GM10248 (cell line): ENCODE data around the gene SLC45A2.

Experiments used
- CTCF ChIA-PET: fragments of 300-600 bp; sonication (Branson Sonifier 250); formaldehyde crosslinking; extraction: SDS; loops from one replicate; lab custom pipeline; 2021; ENCODE audit warnings: antibody characterized with exemption; lab: Yijun Ruan, JAX
- POLR2A ChIA-PET: fragments of 350-650 bp; sonication (Branson Sonifier 250); formaldehyde crosslinking; extraction: SDS; loops from one replicate; lab custom pipeline; 2020; ENCODE audit warnings: antibody characterized with exemption; lab: Yijun Ruan, JAX
- DNase-seq: peaks from one replicate; pipeline ENCODE4 v3.0.0; 2012; ENCODE audit errors: extremely low spot score
- CTCF ChIP-seq: IDR thresholded peaks from 2 replicates; pipeline ENCODE4 v1.5.1; 2012; ENCODE audit warnings: mild to moderate bottlenecking, low read depth; ENCODE audit errors: extremely low read depth, missing control alignments, control extremely low read depth

The SLC45A2 gene

GRCh38 chr5:34008802-34009201 is 24.3 kb upstream of the SLC45A2 start:
- no peak for DNase-seq
- no peak for TF ChIP-seq CTCF
- POLR2A ChIA-PET = no interaction called here
- CTCF ChIA-PET = interaction anchor here (1.3 to 1.9 kb wide), 3 partner anchors 11 to 13 kb away, joined by 3 to 6 read pairs (median 4); no protein-coding TSS in a partner anchor

DNA sequence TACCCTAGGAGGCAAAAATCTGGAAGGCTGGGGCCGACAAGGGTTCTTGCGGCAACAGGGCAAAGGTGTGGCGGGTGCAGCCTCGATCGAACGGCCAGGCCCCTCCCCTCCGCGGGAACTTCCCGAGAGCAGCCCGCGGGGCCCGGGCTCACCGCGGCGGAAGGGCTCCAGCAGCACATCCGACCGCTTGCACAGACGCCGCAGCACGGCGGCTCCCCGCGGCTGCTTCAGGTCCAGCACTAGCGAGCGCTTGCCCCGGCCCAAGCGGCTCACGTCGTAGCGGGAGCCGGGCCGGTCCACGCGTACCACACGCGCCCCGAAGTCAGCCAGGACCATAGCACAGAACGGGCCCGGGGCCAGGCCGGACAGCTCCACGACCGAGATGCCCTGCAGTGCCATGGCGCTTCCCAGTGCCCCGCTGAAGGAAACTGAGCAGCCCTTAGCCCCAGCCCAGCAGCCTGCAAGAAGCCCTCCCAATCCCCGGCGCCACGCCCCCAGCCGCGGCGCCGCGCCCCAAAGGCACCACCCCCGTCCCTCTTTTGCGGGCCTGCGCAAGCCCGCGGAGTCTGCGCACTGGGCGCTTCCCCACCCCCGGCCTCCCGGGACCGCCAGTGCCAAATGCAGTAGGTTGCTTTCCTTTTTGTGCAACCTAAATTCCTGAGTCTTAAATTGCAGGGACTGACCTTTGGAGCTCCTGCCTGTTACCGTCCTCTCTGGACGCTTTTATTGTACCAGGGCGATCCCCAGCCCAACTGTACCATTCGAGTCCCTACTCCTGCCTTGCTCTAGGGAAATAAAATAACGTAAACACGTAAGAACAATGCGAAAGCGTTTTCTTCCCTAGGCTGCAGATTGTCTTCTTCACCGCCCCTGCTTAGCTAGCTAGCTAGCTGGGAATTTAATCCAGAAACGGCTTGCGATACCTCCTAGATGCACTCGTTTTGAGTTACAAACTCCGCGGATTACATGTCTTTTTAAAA is 23.4 kb upstream of the SLC45A2 start, which contains the start of gene AMACR:
Gene AMACR, minus strand, starts transcription at position 430 of the 980 bp plus-strand sequence. Its CDS starts 31 bp downstream, at position 399.
- ChIA-PET POLR2A (no interaction called here), CTCF (interaction anchor here (1.3 to 1.9 kb wide), 4 partner anchors 10 to 13 kb away, joined by 3 to 8 read pairs (median 5); no protein-coding TSS in a partner anchor)
- no peak for TF ChIP-seq CTCF
- DNase-seq = peak; percentile 94

GRCh38 chr5:34007201-34007620 is 22.7 kb upstream of the SLC45A2 start:
- TF ChIP-seq CTCF = no peak
- CTCF ChIA-PET = interaction anchor here (1.8 to 1.9 kb wide), 2 partner anchors 10 to 13 kb away, joined by 4 to 8 read pairs; no protein-coding TSS in a partner anchor
- POLR2A ChIA-PET = no interaction called here
- peak; percentile 24 for DNase-seq

DNA sequence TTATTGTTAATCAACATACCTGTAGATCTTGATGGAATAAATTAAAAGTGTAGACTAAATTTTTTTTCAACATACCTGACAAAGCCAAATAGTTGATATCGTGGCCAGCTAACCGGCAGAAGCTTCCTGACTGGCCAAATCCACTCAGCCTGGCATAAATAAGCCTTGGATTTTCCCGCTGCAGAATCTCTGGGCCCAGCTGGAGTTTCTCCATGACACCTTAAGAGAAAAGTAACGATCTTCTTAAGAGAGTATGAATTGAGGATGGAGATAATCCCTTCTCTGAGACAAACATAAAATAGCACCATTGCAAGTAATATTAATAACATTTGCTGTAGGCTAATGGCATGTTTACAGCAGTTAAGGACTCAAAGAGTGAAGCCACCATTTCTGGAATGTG is 21.2 kb upstream of the SLC45A2 start:
- POLR2A ChIA-PET = no interaction called here

GRCh38 chr5:34005211-34005610 is 20.7 kb upstream of the SLC45A2 start:
- DNase-seq = no peak
- TF ChIP-seq CTCF = no peak
- ChIA-PET CTCF (interaction anchor here (1.5 to 1.7 kb wide), 3 partner anchors 9 to 69 kb away, joined by 3 to 5 read pairs (median 3); no protein-coding TSS in a partner anchor), POLR2A (no interaction called here)

More for the DNA sequence above, 21.2 kb upstream of the SLC45A2 start:
- TF ChIP-seq CTCF = no peak
- no peak for DNase-seq
- CTCF ChIA-PET = interaction anchor here (1.7 to 1.8 kb wide), 2 partner anchors 8 to 70 kb away, joined by 3 to 8 read pairs; no protein-coding TSS in a partner anchor

DNA sequence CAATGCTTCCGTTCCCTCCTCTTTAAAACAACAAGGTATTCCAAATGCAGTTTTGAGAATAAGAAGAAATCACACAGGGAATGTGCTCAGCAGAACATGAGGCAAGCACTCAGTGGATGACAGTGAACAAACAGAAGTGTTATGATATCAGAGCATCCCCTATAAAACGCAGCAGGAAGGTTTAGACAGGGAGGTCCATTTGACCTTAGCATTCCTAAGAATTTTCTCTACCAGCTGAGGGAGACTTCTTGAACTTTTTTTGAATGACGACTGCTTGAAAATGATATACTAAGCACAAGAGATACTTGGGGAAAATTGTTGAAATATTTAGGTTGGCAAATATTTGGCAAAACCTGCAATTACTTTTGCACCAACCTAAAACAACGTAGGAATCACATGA is 19.4 kb upstream of the SLC45A2 start:
- TF ChIP-seq CTCF = no peak
- ChIA-PET CTCF (interaction anchor here (1.5 to 1.7 kb wide), 3 partner anchors 8 to 31 kb away, joined by 3 to 5 read pairs (median 3); no protein-coding TSS in a partner anchor), POLR2A (no interaction called here)
- DNase-seq = no peak
